OCI-LY7 (cell line): Measurements from ENCODE around the gene LSM4.

ENCODE experiments used
- CTCF ChIP-seq: fragments of 200-600 bp; sonication (generic); conservative IDR thresholded peaks from 2 replicates; pipeline ENCODE4 v1.5.1; 2014; ENCODE audit warnings: mild to moderate bottlenecking, antibody characterized with exemption, low read length, moderate library complexity, mixed read lengths
- EZH2phosphoT487 ChIP-seq: fragments of 200-600 bp; sonication (generic); IDR thresholded peaks from 2 replicates; pipeline ENCODE4 v1.6.1; 2018; ENCODE audit warnings: low read depth, borderline replicate concordance, mild to moderate bottlenecking, mixed run types, antibody characterized with exemption, low read length, moderate library complexity, mixed read lengths

GRCh38 chr19:18366021-18366435 lies 43.2 kb upstream of the LSM4 start:
- TF ChIP-seq CTCF (no peak), EZH2phosphoT487 (no peak)
